ENCODE measurements around the gene VPS36. TPM values are rescaled to one million over a fixed set of nuclear protein-coding genes. Genes with fewer than 3 reads are reported as not detected.

VPS36 gene
- total RNA-seq, 1 experiment from 2014 or later = 29.2 TPM

DNA sequence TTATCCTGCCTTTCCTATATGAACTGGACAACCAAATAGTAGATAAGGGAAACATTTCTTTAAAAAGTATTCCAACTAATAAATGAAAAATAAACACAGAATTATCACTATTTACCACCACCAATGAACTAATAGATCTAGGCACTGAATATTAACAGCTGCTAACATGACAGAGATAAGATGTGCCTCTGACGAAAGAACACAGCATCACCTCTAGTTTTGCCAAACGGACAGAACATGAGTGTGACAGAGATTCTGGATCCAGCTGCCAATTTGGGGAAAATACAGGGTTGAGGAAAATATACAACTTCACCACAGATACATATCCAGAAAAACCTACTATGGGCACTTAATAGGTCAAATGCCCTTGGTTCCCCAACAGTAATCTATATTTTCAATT is 18.0 kb downstream of the VPS36 start:
- no peak overlapping the region for H2BK20ac ChIP-seq (ENCODE audit: low read depth, low read length, poor library complexity, severe bottlenecking)
- no peak overlapping the region for H3K18ac ChIP-seq (ENCODE audit: insufficient read length, low read depth, low read length)
- no peak overlapping the region for H3T11ph ChIP-seq (ENCODE audit: low read length)
- no peak overlapping the region for H3K14ac ChIP-seq (ENCODE audit: insufficient read depth, low read length)
- H4K91ac ChIP-seq (ENCODE audit: insufficient read length, low read depth, low read length) = no peak overlapping the region
- Mint-ChIP-seq H3K9me3 (no peaks in the 10 kb centered on the region), H3K27me3 (ENCODE audit: low read depth) (no peaks in the 10 kb centered on the region), H3K27ac (no peak overlapping the region), H3K4me3 (no peak overlapping the region), H3K4me1 (no peaks in the 10 kb centered on the region), H3K36me3 (ENCODE audit: insufficient read depth in 1 of 3, low read depth in 3 of 3) (peaks cover 13 to 51% (median 48%) of the 10 kb centered on the region in 3 experiments; a peak in 6 of 7 replicates)
- H3K4me2 ChIP-seq (ENCODE audit: insufficient read depth, insufficient read length, low read length) = no peak overlapping the region
- TF ChIP-seq, protein P1, sequence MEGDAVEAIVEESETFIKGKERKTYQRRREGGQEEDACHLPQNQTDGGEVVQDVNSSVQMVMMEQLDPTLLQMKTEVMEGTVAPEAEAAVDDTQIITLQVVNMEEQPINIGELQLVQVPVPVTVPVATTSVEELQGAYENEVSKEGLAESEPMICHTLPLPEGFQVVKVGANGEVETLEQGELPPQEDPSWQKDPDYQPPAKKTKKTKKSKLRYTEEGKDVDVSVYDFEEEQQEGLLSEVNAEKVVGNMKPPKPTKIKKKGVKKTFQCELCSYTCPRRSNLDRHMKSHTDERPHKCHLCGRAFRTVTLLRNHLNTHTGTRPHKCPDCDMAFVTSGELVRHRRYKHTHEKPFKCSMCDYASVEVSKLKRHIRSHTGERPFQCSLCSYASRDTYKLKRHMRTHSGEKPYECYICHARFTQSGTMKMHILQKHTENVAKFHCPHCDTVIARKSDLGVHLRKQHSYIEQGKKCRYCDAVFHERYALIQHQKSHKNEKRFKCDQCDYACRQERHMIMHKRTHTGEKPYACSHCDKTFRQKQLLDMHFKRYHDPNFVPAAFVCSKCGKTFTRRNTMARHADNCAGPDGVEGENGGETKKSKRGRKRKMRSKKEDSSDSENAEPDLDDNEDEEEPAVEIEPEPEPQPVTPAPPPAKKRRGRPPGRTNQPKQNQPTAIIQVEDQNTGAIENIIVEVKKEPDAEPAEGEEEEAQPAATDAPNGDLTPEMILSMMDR (conservative IDR thresholded peaks at IDR 0.05) = no peak
- H3K27ac ChIP-seq (ENCODE audit: insufficient read length, low read depth, low read length) = no peak overlapping the region
- H4K8ac ChIP-seq (replicated peaks; ENCODE audit: insufficient read length, low read depth, low read length) = no peak overlapping the region
- no peak overlapping the region for H3K23ac ChIP-seq (ENCODE audit: insufficient read length, low read depth, low read length)
- no peak overlapping the region for H3K56ac ChIP-seq (ENCODE audit: insufficient read length, low read depth, low read length)
- no peak overlapping the region for H2AK5ac ChIP-seq (ENCODE audit: insufficient read length, low read length)
- no peak overlapping the region for H2BK5ac ChIP-seq (ENCODE audit: insufficient read length, low read length)
- no peaks in the 10 kb centered on the region for H3K27me3 ChIP-seq (ENCODE audit: insufficient read depth, low read length)
- no peak overlapping the region for H2AFZ ChIP-seq (ENCODE audit: low read length)
- H3K79me1 ChIP-seq (ENCODE audit: insufficient read depth, low read depth, low read length, poor library complexity, severe bottlenecking) = no peaks in the 10 kb centered on the region
- H3K4me1 ChIP-seq (ENCODE audit: insufficient read depth, low read length) = no peaks in the 10 kb centered on the region
- H3K9ac ChIP-seq (ENCODE audit: extremely low read depth, insufficient read length, low read length) = no peak overlapping the region
- H3K9me3 ChIP-seq (ENCODE audit: control insufficient read depth, low read depth, low read length) = no peaks in the 10 kb centered on the region
- DNase-seq = no peak
- no peak overlapping the region for H3K4ac ChIP-seq (ENCODE audit: low read depth, low read length)
- no peaks in the 10 kb centered on the region for H3K79me2 ChIP-seq (ENCODE audit: insufficient read depth, low read length)
- H2BK120ac ChIP-seq (ENCODE audit: low read depth, low read length, poor library complexity, severe bottlenecking) = no peak overlapping the region
- no peaks in the 10 kb centered on the region for H3K23me2 ChIP-seq (ENCODE audit: insufficient read length, low read depth, low read length, poor library complexity, severe bottlenecking)
- H2BK12ac ChIP-seq (ENCODE audit: insufficient read length, low read depth, low read length) = no peak overlapping the region
- no peak overlapping the region for H4K5ac ChIP-seq (ENCODE audit: insufficient read length, low read depth, low read length)
- no peaks in the 10 kb centered on the region for H4K20me1 ChIP-seq (ENCODE audit: control insufficient read depth, insufficient read depth, insufficient read length)
- no peak overlapping the region for H2BK15ac ChIP-seq (ENCODE audit: low read depth, low read length)
- WGBS (ENCODE audit: extremely low coverage, insufficient read length, low lambda C conversion rate) = no CpG with 5 or more reads among the region's 2 CpGs
